ENCODE measurements around the gene MDN1. TPM values are rescaled to one million over a fixed set of nuclear protein-coding genes. Genes with fewer than 3 reads are reported as not detected.

Gene MDN1
- total RNA-seq, 2 donors from 2014 or later: 85.4 to 145 TPM

- H3K27me3 Mint-ChIP-seq (ENCODE audit: insufficient read depth): no peaks in the 10 kb centered on the region
- no peak for TF ChIP-seq CTCF (conservative IDR thresholded peaks at IDR 0.05)
- no peaks in the 10 kb centered on the region for H3K9me3 Mint-ChIP-seq
- peaks cover 69% of the 10 kb centered on the region for H3K36me3 Mint-ChIP-seq (ENCODE audit: low read depth)
- H3K36me3 ChIP-seq (ENCODE audit: control insufficient read depth, insufficient read depth, low read length): peaks cover 80% of the 10 kb centered on the region
- no peaks in the 10 kb centered on the region for H3K27me3 ChIP-seq (ENCODE audit: control insufficient read depth, insufficient read depth, low read length, poor library complexity, severe bottlenecking)
- H3K4me1 ChIP-seq (ENCODE audit: control insufficient read depth, insufficient read depth, low read length): no peaks in the 10 kb centered on the region
- no peak overlapping the region for H3K27ac ChIP-seq (ENCODE audit: low read depth, low read length)
- no peak overlapping the region for H3K27ac Mint-ChIP-seq
- H3K9me3 ChIP-seq (ENCODE audit: control insufficient read depth, low read length): no peaks in the 10 kb centered on the region
- H3K4me3 ChIP-seq (ENCODE audit: low read length): no peak overlapping the region
- H3K4me1 Mint-ChIP-seq: no peaks in the 10 kb centered on the region
- WGBS, 2 experiments (ENCODE audit: insufficient coverage in 1 of 2, insufficient read length in 1 of 2): 87 to 95% methylated on average over 4 to 9 of the region's 9 CpGs
- H3K4me3 Mint-ChIP-seq: no peak overlapping the region
- no peak for DNase-seq
- no peak overlapping the region for H3K9ac ChIP-seq (ENCODE audit: extremely low read depth, low read length, poor library complexity, severe bottlenecking)
These were observed 189.1 kb downstream of the MDN1 start for GRCh38 chr6:89630488-89630887.

GRCh38 chr6:89623749-89624148, 195.8 kb downstream of the MDN1 start:
- H3K36me3 ChIP-seq (ENCODE audit: control insufficient read depth, insufficient read depth, low read length): peaks cover 82% of the 10 kb centered on the region
- no peaks in the 10 kb centered on the region for H3K4me1 ChIP-seq (ENCODE audit: control insufficient read depth, insufficient read depth, low read length)
- WGBS, 2 experiments (ENCODE audit: insufficient coverage in 1 of 2, insufficient read length in 1 of 2): 95 to 100% methylated on average over 4 to 8 of the region's 8 CpGs
- DNase-seq: no peak
- Mint-ChIP-seq H3K36me3 (ENCODE audit: low read depth) (peaks cover 73% of the 10 kb centered on the region), H3K4me3 (no peak overlapping the region), H3K9me3 (no peaks in the 10 kb centered on the region), H3K27ac (no peak overlapping the region), H3K27me3 (ENCODE audit: insufficient read depth) (no peaks in the 10 kb centered on the region), H3K4me1 (no peaks in the 10 kb centered on the region)
- H3K27me3 ChIP-seq (ENCODE audit: control insufficient read depth, insufficient read depth, low read length, poor library complexity, severe bottlenecking): no peaks in the 10 kb centered on the region
- no peaks in the 10 kb centered on the region for H3K9me3 ChIP-seq (ENCODE audit: control insufficient read depth, low read length)
- no peak overlapping the region for H3K27ac ChIP-seq (ENCODE audit: low read depth, low read length)
- no peak overlapping the region for H3K9ac ChIP-seq (ENCODE audit: extremely low read depth, low read length, poor library complexity, severe bottlenecking)
- no peak for TF ChIP-seq CTCF (conservative IDR thresholded peaks at IDR 0.05)
- H3K4me3 ChIP-seq (ENCODE audit: low read length): no peak overlapping the region

- whole genome bisulfite sequencing, 2 experiments (ENCODE audit: insufficient coverage in 1 of 2, insufficient read length in 1 of 2): 85 to 95% methylated on average over 4 to 6 of the region's 6 CpGs
- H3K27ac ChIP-seq (ENCODE audit: low read depth, low read length): no peak overlapping the region
- H3K27ac Mint-ChIP-seq: no peak overlapping the region
- H3K36me3 ChIP-seq (ENCODE audit: control insufficient read depth, insufficient read depth, low read length): peaks cover 79% of the 10 kb centered on the region
- H3K4me3 ChIP-seq (ENCODE audit: low read length): no peak overlapping the region
- H3K9me3 Mint-ChIP-seq: no peaks in the 10 kb centered on the region
- H3K27me3 ChIP-seq (ENCODE audit: control insufficient read depth, insufficient read depth, low read length, poor library complexity, severe bottlenecking): no peaks in the 10 kb centered on the region
- H3K9ac ChIP-seq (ENCODE audit: extremely low read depth, low read length, poor library complexity, severe bottlenecking): no peak overlapping the region
- DNase-seq: no peak
- H3K4me1 Mint-ChIP-seq: no peaks in the 10 kb centered on the region
- no peaks in the 10 kb centered on the region for H3K9me3 ChIP-seq (ENCODE audit: control insufficient read depth, low read length)
- H3K4me1 ChIP-seq (ENCODE audit: control insufficient read depth, insufficient read depth, low read length): no peaks in the 10 kb centered on the region
- peaks cover 60% of the 10 kb centered on the region for H3K36me3 Mint-ChIP-seq (ENCODE audit: low read depth)
- no peak overlapping the region for H3K4me3 Mint-ChIP-seq
- no peak for TF ChIP-seq CTCF (conservative IDR thresholded peaks at IDR 0.05)
- no peaks in the 10 kb centered on the region for H3K27me3 Mint-ChIP-seq (ENCODE audit: insufficient read depth)
These were observed 200.0 kb downstream of the MDN1 start for GRCh38 chr6:89619567-89619966.
